Measurements from ENCODE around the gene MAD1L1.

GRCh38 chr7:1900847-1901246 is 331.9 kb downstream of the MAD1L1 start:
- TF ChIP-seq EZH2 (IDR thresholded peaks at IDR 0.05) (no peak), POLR2AphosphoS5 (IDR thresholded peaks at IDR 0.05; ENCODE audit: borderline replicate concordance, low read depth, low read length) (no peak), FOXP2 (optimal IDR thresholded peaks at IDR 0.05; ENCODE audit: control extremely low read depth, extremely low read length, insufficient read depth) (no peak)
